ENCODE data around the gene FBXL17. TPM values are rescaled to one million over a fixed set of nuclear protein-coding genes. Genes with fewer than 3 reads are reported as not detected.

FBXL17 gene
- total and polyA plus RNA-seq, 9 of the 15 experiments (the other 6 are each of a cell fraction or from before 2014, with no cell fraction given), result 0.32 to 5.4 (median 1.8) TPM

GRCh38 chr5:108345541-108346171 lies 36.2 kb downstream of the FBXL17 start (continued):
- TF ChIP-seq DEAF1 (CRISPR knock-in tag; IDR thresholded peaks at IDR 0.05), result peak; percentile 22; the same call in 1 of the 2 replicates
- TF ChIP-seq ZNF277 (CRISPR knock-in tag; IDR thresholded peaks at IDR 0.05; ENCODE audit: borderline replicate concordance), result no peak
- peak; percentile 19; the same call in 1 of the 2 replicates for TF ChIP-seq MAFF (IDR thresholded peaks at IDR 0.05; ENCODE audit: low read length)
- peak; percentile 83 for TF ChIP-seq ZNF316 (IDR thresholded peaks at IDR 0.05)
- peak; percentile 73 for TF ChIP-seq MAFG (tag; conservative IDR thresholded peaks at IDR 0.05)
- TF ChIP-seq ARID3A (IDR thresholded peaks at IDR 0.05; ENCODE audit: borderline replicate concordance, low read depth, low read length), result no peak
- TF ChIP-seq C11orf30 (IDR thresholded peaks at IDR 0.05; ENCODE audit: low read depth), result peak; percentile 70

All from K562 (cell line).